Calu3 (cell line): ENCODE measurements around the gene TAPBP. TPM values are rescaled to one million over a fixed set of nuclear protein-coding genes. Genes with fewer than 3 reads are reported as not detected.
"Not testable (repeated sequence)": the region's sequence is repeated elsewhere in the genome, so short reads cannot be mapped to it uniquely, and the experiment has no call there.

Source experiments
- BruUV-seq: library from RNA; stranded (reverse); fragments of 400-500 nt; replicated peaks from 2 replicates; lab custom pipeline; 2021; lab: Mats Ljungman, UMichigan
- CTCF ChIA-PET: fragments of 300-600 bp; sonication (Branson Sonifier 250); formaldehyde crosslinking; loops from one replicate; lab custom pipeline; 2022; ENCODE audit warnings: antibody characterized with exemption; lab: Charles Lee
- DNase-seq: peaks from one replicate; pipeline ENCODE4 v3.0.0; 2022
- H3K27ac Mint-ChIP-seq: one replicate; pipeline ENCODE4 v1.8.0; 2022; ENCODE audit warnings: mixed read lengths; ENCODE audit not compliant: unreplicated experiment
- H3K27me3 Mint-ChIP-seq: one replicate; pipeline ENCODE4 v1.8.0; 2022; ENCODE audit warnings: mixed read lengths; ENCODE audit not compliant: unreplicated experiment
- H3K36me3 Mint-ChIP-seq: one replicate; pipeline ENCODE4 v1.8.0; 2022; ENCODE audit warnings: mild to moderate bottlenecking, moderate library complexity, mixed read lengths; ENCODE audit not compliant: insufficient read depth, unreplicated experiment
- H3K4me1 Mint-ChIP-seq: one replicate; pipeline ENCODE4 v1.8.0; 2022; ENCODE audit warnings: mild to moderate bottlenecking, low read depth, mixed read lengths; ENCODE audit not compliant: unreplicated experiment
- H3K4me3 Mint-ChIP-seq: one replicate; pipeline ENCODE4 v1.8.0; 2022; ENCODE audit warnings: mild to moderate bottlenecking, low read depth, moderate library complexity, mixed read lengths; ENCODE audit not compliant: unreplicated experiment
- H3K9me3 Mint-ChIP-seq: one replicate; pipeline ENCODE4 v1.8.0; 2022; ENCODE audit warnings: low read depth, mixed read lengths; ENCODE audit not compliant: unreplicated experiment
- CTCF ChIP-seq: fragments of 200-600 bp; IDR thresholded peaks from one replicate; pipeline ENCODE4 v1.8.0; 2022; ENCODE audit warnings: antibody characterized with exemption; ENCODE audit not compliant: unreplicated experiment
- intact Hi-C: fragments of 100-400 bp; cut with micrococcal nuclease; formaldehyde crosslinking; loops from one replicate; pipeline ENCODE4 v1.10.0; 2022; ENCODE audit not compliant: unreplicated experiment
- total RNA-seq: library from RNA; stranded (reverse); gene quantifications from 2 replicates; pipeline ENCODE4 v1.2.3, GENCODE V29; 2022

The TAPBP gene
- total RNA-seq, 1 experiment from 2014 or later: 443 TPM

GRCh38 chr6:33286946-33287914, 26.6 kb downstream of the TAPBP start:
- peaks cover 76% of the 10 kb centered on the region for H3K36me3 Mint-ChIP-seq

GRCh38 chr6:33285214-33285613, 28.7 kb downstream of the TAPBP start:
- DNase-seq, H3K27me3 Mint-ChIP-seq, H3K9me3 Mint-ChIP-seq, BruUV-seq, H3K4me3 Mint-ChIP-seq, intact Hi-C loops, H3K27ac Mint-ChIP-seq, CTCF ChIA-PET: not testable (repeated sequence)
- H3K36me3 Mint-ChIP-seq: peaks cover 77% of the 10 kb centered on the region
- H3K4me1 Mint-ChIP-seq: peaks cover 35% of the 10 kb centered on the region

More at GRCh38 chr6:33286946-33287914, 26.6 kb downstream of the TAPBP start:
- Mint-ChIP-seq H3K27me3 (no peaks in the 10 kb centered on the region), H3K4me1 (peaks cover 39% of the 10 kb centered on the region), H3K27ac (peak overlapping the region; percentile 12), H3K4me3 (peak overlapping the region; percentile 81), H3K9me3 (no peaks in the 10 kb centered on the region)
- BruUV-seq: no TSS peak
- intact Hi-C loops: no loop called here
- no peak for DNase-seq
- TF ChIP-seq CTCF: no peak
- CTCF ChIA-PET: interaction anchor here (0.8 to 2.7 kb wide), 2 partner anchors 10 to 11 kb away, joined by 5 to 9 read pairs; partner anchors contain the start of genes B3GALT4 and RGL2

- H3K27ac Mint-ChIP-seq: peak overlapping the region; percentile 62
- H3K27me3 Mint-ChIP-seq: no peaks in the 10 kb centered on the region
- peaks cover 26% of the 10 kb centered on the region for H3K4me1 Mint-ChIP-seq
- no peak overlapping the region for H3K4me3 Mint-ChIP-seq
- H3K36me3 Mint-ChIP-seq: peaks cover 87% of the 10 kb centered on the region
- intact Hi-C loops: no loop called here
- BruUV-seq: no TSS peak
- DNase-seq: no peak
- TF ChIP-seq CTCF: no peak
- CTCF ChIA-PET: no interaction called here
- H3K9me3 Mint-ChIP-seq: no peaks in the 10 kb centered on the region
Measured at GRCh38 chr6:33280539-33280938, 33.3 kb downstream of the TAPBP start.

GRCh38 chr6:33279971-33280511, 33.8 kb downstream of the TAPBP start:
- intact Hi-C loops: no loop called here
- CTCF ChIA-PET: interaction anchor here (0.5 to 1.3 kb wide), 4 partner anchors 8 to 54 kb away, joined by 3 to 5 read pairs (median 5); no protein-coding TSS in a partner anchor
- peak; percentile 98 for TF ChIP-seq CTCF
- Mint-ChIP-seq H3K27me3 (no peaks in the 10 kb centered on the region), H3K27ac (peak overlapping the region; percentile 62), H3K4me1 (peaks cover 31% of the 10 kb centered on the region), H3K36me3 (peaks cover 92% of the 10 kb centered on the region), H3K4me3 (no peak overlapping the region), H3K9me3 (no peaks in the 10 kb centered on the region)
- BruUV-seq: no TSS peak
- peak; percentile 86 for DNase-seq
